Stimulated activated CD8-positive, alpha-beta memory T cell treated with anti-CD3 and anti-CD28 coated beads, Interleukin-15, amount 100 ng/mL, for 4 hours (primary cell): ENCODE measurements around the gene NRIP1.

Experiments used
- DNase-seq, 2 donors: peaks; one replicate each; pipeline ENCODE4 v3.0.0-alpha.2; 2020; ENCODE audit warnings: low read depth in 2 of 2

The NRIP1 gene

GRCh38 chr21:14916676-14917141 is 148.1 kb downstream of the NRIP1 start:
- DNase-seq: no peak

GRCh38 chr21:14913638-14914037 is 151.2 kb downstream of the NRIP1 start:
- DNase-seq: no peak

GRCh38 chr21:14911351-14911750 is 153.4 kb downstream of the NRIP1 start:
- DNase-seq: no peak
